ENCODE data around the gene GPNMB. TPM values are rescaled to one million over a fixed set of nuclear protein-coding genes. Genes with fewer than 3 reads are reported as not detected.

The GPNMB gene
- total RNA-seq, 1 donor: 525 TPM

DNA sequence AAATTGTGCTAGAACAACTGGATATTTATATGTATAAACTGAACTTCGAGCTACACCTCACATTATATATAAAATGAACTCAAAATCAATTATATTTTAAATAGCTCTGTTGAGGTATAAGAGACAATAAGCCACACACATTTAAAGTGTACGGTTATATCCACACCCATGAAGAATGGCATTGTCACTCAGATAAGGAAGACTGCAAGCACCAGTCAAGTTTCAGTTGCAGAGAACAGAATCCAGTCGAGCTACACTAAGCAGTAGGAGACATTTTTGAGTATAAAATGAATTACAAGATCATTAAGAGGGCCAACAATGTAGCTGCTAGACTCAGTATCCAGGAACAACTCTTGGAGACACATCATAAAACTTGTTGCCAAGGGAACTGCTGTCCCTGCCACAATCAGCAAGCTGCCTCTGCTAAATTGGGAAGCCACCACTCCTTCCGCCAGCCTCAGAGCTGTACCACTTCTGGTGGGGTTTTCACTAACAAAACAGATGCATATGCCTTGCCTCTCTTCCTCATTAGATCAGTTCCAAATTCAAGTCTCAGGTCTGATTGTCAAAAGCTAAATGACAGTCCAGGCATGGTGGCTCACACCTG is 19.6 kb upstream of the GPNMB start:
- DNase-seq (ENCODE audit: low read depth): no peak
- TF ChIP-seq, protein P1, sequence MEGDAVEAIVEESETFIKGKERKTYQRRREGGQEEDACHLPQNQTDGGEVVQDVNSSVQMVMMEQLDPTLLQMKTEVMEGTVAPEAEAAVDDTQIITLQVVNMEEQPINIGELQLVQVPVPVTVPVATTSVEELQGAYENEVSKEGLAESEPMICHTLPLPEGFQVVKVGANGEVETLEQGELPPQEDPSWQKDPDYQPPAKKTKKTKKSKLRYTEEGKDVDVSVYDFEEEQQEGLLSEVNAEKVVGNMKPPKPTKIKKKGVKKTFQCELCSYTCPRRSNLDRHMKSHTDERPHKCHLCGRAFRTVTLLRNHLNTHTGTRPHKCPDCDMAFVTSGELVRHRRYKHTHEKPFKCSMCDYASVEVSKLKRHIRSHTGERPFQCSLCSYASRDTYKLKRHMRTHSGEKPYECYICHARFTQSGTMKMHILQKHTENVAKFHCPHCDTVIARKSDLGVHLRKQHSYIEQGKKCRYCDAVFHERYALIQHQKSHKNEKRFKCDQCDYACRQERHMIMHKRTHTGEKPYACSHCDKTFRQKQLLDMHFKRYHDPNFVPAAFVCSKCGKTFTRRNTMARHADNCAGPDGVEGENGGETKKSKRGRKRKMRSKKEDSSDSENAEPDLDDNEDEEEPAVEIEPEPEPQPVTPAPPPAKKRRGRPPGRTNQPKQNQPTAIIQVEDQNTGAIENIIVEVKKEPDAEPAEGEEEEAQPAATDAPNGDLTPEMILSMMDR (IDR thresholded peaks at IDR 0.05; ENCODE audit: insufficient read depth, low read length): no peak
- H3K4me3 ChIP-seq (ENCODE audit: low read depth, low read length): no peak overlapping the region

DNA sequence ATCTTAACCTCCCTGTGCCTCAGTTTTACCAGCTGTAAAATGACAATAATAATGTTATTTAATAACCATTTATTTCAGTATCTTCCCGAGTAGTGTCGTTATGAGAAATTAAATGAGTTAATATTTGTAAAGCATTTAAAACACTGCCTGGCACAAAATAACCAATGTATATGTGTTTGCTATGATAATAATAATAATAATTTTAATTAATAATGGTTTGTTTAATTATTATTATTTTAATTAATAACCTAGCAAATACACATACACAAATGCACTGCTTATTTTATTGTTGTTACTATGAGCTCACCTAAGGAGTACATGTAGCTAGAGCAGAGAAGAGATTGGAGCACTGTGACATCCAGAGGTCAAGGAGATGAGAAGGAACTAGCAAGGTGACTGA is 18.2 kb upstream of the GPNMB start:
- DNase-seq (ENCODE audit: low read depth): no peak
- TF ChIP-seq, protein P1 (IDR thresholded peaks at IDR 0.05; ENCODE audit: insufficient read depth, low read length): no peak
- H3K4me3 ChIP-seq (ENCODE audit: low read depth, low read length): no peak overlapping the region

DNA sequence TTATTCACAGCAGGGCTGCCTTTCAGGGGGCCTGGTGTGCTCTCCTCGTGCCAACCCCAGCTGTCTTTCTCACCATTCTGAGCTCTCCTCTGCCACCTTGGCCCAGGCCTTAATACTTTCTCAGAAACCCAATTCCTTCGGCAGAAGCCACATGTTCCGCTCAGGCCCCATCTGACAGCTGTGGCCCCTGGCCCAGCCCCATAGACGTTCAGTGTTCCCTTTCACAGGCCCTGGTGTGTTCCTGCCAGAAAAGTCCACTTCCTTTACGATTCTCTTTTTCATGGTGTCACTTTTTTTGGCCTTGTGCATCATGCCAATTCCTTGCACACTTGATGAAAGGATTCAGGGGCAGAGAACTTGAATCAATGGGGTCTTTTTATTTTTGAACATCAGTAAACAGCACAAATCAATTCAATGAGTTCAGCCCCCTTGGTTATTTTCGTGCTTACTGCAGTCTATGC is 15.9 kb upstream of the GPNMB start:
- TF ChIP-seq, protein P1 (IDR thresholded peaks at IDR 0.05; ENCODE audit: insufficient read depth, low read length): no peak
- no peak for DNase-seq (ENCODE audit: low read depth)
- H3K4me3 ChIP-seq (ENCODE audit: low read depth, low read length): no peak overlapping the region

- DNase-seq (ENCODE audit: low read depth): no peak
- H3K4me3 ChIP-seq (ENCODE audit: low read depth, low read length): no peak overlapping the region
- TF ChIP-seq, protein P1 (IDR thresholded peaks at IDR 0.05; ENCODE audit: insufficient read depth, low read length): no peak
Measured at GRCh38 chr7:23232966-23233365, 13.6 kb upstream of the GPNMB start.

GRCh38 chr7:23234569-23235296 is 11.8 kb upstream of the GPNMB start:
- H3K4me3 ChIP-seq (ENCODE audit: low read depth, low read length): no peak overlapping the region
- peak; percentile 24 for DNase-seq (ENCODE audit: low read depth)
- TF ChIP-seq, protein P1 (IDR thresholded peaks at IDR 0.05; ENCODE audit: insufficient read depth, low read length): no peak

- peak; percentile 68 for DNase-seq (ENCODE audit: low read depth)
- TF ChIP-seq, protein P1 (IDR thresholded peaks at IDR 0.05; ENCODE audit: insufficient read depth, low read length): no peak
- H3K4me3 ChIP-seq (ENCODE audit: low read depth, low read length): no peak overlapping the region
Measured at GRCh38 chr7:23235813-23236221, 10.8 kb upstream of the GPNMB start.
